HG02763 (cell line): ENCODE data around the gene PSEN2.
"Not testable (repeated sequence)": the region's sequence is repeated elsewhere in the genome, so short reads cannot be mapped to it uniquely, and the experiment has no call there.

Experiments used
- ATAC-seq: cut with Tn5 transposase; IDR thresholded peaks from one replicate; pipeline ENCODE4 v1.9.1; 2021; ENCODE audit warnings: mild to moderate bottlenecking, moderate library complexity; ENCODE audit not compliant: unreplicated experiment

Gene PSEN2

DNA sequence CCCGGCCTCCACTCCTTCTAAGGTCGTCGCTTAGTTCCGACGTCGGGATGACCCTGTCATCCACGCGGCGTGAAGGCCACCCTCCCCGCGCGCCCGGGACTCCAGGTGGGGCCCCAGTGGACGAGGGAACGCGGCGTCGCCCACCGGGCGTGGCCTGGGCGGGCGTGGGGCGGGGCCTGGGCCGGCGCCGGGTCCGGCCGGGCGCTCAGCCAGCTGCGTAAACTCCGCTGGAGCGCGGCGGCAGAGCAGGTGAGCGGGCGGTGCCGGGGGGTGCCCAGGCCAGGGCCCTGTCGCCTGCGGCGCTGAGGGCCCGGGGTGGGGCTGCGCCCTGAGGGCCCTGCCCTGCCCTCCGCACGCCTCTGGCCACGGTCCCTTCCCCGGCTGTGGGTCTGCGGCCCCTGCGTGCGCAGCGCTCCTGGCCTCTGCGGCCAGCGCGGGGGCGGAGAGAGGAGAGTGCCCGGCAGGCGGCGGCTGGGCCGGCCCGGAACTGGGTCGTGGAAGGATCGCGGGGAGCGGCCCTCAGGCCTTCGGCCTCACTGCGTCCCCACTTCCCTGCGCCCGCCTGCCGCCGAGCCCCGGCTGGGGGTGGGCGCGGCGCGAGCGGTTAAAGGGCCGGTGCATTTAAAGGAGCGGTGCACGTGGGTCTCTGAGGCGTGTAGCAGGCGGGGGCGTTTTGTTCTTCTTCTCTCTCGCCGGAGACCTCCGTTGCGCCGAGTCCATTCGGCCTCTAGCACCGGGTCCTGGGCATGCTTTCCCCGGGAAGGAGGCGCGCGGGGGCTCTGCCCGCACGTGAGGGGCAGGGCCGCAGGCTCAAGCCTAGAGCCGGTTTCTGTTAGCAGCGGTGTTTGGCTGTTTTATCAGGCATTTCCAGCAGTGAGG lies at the start of gene PSEN2:
PSEN2 (plus strand) TSS at position 216 of the 879 bp plus-strand sequence. CDS start 11,292 bp downstream, outside the sequence.
- ATAC-seq = peak; percentile 94

DNA sequence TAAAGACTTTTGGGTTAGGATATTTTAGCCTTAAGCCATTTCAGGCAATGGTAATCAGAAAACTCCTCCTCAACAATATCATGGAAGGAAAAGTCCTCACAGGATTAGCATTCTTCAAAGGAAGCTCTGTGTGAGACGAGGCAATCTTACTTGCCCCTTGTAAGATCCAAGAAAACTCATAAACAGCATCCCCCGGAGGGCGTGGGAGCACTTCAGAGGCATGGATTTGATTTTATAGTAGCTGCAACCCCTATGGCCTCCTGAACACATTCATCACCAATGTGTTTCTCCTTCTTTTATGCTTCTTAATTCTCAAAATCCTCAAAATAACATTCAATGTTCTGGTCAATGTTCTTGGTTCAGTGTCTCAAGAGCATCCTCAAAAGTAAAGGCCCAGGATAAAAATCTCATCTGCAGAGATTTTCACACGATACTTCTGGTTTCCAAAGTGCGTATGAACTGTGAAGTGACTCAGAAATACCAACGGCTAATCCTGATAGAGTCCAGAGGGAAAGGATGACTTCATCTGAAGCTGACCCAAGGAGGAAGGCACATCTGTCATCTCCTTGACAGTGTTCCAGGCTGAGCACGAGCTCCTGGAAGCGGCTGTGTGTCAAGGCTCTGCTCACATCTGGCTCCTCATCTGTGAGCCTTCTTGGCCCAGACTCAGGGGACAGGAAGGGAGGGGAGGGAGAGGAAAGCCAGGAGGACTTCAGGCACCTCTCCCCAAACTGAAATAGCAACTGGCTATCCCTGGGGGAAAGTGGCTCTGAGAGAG lies 49.3 kb upstream of the PSEN2 start:
- no peak for ATAC-seq

DNA sequence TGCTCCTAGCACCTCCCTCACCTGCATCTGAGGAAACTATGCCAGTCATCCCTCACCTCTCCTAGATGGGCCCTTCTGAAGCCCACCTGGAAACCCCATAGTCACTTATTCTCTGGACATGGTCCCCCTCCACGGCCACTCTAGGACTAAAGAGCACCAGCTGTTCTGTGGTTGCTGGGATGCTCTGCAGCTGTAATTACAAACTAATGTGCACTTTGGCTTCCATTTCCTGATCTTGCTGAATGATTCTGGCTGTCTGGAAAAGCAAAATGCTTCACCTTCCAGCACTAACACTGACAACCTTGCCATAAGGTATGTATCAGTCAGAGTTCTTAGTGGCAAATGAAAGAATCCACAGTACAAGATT lies 48.7 kb upstream of the PSEN2 start:
- ATAC-seq = no peak

DNA sequence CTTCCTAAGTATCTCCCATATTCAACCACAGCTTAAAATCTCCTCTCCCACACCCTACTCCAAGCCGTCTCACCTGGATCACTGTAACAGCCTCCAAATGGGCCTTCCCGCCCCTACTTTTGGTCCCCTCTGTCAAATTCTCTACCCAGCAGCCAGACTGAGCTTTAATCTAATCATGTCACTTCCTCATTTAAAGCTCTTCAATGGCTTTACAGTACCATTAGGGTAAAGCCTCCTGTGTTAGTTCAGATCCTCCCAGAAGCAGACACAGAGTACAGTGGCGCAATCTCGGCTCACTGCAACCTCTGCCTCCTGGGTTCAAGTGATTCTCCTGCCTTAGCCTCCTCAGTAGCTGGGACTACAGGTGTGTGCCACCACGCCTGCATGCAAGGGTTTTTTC lies 46.8 kb upstream of the PSEN2 start:
- ATAC-seq = no peak

DNA sequence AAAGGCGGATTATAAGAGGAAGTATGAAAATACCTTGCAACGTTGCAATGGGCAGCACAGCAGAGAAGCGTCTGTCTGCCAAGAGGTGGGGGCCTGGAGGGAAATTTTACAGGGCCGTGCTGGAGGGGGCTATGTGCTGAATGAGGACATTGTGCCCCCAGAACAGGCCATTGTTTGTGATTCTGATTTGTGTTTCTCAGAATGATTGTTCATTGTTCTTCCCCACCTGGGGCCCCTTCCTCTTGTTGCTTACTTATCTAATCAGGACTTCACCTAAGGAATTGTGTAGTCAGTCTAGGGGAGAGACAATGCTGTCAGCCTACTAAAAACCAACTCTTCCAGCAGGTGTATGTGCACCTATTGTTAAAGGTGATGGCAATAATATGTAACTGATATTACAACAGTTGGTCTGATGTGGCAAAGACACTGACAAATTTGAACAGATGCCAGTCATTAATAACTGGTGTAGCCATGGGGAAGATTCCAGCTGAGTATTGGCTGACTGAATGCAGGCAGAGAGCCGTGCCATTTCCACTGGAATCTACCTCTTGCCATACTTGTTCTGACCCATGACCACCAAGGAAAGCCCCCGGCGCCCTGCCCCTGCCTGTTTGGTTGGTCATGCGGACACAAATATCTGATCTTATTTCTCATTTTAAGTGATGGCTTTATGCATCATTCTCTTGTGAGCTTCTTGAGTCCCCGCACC lies 45.2 kb upstream of the PSEN2 start:
- no peak for ATAC-seq

DNA sequence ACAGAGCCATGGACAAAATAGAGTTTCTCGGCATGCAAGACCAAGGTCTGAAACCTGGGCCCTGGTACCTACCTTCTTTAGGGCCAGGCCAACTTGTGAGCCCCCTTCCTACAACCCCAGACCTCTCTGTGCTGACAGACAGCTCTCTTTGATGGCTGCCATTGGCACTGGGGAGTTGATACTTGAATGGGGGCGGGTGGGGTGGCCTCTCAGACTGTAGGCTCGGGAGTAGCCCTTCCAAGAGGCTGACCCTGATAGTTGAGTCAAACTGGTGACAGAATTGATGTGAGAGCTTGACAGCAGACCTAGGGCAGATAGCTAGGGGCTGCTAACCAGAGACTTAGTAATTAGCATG lies 44.7 kb upstream of the PSEN2 start:
- ATAC-seq = no peak

DNA sequence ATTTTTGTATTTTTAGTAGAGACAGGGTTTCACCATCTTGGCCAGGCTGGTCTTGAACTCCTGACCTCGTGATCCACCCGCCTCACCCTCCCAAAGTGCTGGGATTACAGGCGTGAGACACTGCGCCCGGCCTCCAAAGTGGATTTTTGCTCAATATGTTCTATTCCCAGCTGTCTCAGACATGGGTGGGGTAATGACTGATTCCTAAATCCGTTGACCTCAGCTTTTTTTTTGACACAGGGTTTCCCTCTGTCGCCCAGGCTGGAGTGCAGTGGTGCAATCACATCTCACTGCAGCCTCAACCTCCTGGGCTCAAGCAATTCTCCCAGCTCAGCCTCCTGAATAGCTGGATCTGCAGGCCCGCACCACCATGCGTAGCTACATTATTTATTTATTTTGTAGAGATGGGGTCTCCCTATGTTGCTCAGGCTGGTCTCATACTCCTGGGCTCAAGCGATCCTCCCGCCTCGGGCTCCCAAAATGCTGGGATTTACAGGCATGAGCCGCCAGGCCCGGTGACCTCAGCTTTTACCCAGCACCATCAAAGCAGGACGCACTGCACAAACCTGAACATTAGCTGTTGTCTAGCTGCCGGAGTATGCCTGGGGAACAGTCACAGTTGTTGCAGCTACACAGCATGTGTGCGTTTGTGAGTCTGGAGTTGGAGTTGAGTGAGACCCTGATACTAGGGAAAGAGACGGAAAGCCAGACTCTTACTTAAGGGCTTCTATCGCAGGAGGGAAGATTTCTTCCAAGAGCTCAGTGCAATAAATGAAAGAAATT lies 43.7 kb upstream of the PSEN2 start:
- ATAC-seq = no peak

DNA sequence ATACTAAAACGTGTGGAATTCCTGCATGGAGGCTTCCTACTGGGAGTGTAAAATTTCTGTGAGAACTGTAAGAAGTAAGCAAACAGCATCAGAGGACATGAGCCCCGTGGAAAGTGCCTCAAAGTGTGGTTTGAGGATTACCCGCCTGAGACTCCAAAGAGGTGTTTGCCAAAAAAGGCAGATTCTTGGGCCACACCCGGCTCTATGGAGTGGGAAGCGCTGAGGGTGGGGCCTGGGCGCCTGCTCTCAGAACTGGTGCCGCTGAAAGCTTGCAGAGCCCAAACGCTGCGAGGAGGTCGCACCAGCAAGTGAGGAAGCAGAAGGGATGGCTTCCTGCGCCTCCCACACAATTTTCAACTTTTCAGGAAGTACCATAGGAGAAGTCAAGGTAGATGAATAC lies 43.0 kb upstream of the PSEN2 start:
- no peak for ATAC-seq

DNA sequence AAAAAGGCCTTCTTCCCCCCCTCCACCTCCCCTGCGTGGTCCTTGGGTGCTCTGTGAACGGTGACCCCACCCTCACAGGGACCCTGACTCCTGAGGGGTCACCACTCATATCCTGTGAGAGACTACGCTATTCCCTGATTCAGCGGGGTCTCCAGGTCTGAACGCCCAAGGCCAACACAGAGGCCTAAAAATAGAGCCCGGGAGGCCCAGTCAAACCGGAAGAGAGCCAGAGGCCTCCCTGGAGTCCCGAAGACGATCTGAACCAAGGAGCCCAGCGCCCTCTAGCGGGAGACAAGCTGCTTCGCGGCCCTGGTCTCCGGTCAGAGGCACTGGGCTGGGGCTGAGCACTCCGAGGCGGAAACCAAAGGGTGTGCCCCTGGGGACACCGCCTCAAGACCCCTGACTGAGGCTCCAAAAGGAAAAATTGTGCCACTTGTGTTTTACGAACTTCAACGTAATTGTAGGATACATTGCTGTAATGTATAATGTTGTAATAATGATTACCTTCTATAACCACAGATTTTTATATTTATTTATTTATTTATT lies 42.4 kb upstream of the PSEN2 start:
- peak; percentile 89 for ATAC-seq

DNA sequence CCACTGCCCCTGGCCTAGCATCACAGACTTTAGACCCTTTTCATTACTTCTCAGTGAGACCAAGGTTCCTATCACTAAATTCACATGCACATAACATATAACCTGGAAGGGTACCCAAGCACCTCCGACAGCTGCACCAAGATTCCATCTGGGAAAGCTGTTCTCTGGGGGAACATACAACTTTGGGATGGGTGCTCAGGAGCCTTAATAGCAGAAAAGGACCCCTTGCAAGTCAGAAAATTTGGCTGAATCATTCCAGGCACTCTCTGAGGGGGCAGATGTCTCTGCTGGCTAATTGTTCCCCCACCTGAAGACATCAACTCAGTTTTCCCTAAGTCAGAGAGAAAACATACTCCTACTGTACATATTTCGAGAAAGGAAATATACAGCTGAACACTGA lies 41.3 kb upstream of the PSEN2 start:
- ATAC-seq = no peak

DNA sequence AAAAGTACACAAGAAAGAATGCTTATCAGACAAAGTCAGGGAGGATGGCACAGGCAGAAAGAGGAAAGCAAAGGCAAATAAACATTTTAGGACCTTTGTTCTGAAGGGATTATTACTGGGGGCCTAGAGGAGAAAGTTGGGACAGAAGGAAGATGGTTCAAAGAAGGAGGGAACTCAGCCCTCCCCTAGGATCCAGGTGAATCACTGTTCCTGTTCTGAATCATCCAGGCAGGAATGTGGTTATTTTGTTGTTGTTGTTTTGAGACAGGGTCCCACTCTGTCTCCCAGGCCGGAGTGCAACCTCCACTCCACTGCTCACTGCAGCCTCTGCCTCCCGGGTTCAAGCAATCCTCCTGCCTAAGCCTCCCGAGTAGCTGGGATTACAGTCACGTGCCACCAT lies 38.5 kb upstream of the PSEN2 start:
- ATAC-seq = no peak

DNA sequence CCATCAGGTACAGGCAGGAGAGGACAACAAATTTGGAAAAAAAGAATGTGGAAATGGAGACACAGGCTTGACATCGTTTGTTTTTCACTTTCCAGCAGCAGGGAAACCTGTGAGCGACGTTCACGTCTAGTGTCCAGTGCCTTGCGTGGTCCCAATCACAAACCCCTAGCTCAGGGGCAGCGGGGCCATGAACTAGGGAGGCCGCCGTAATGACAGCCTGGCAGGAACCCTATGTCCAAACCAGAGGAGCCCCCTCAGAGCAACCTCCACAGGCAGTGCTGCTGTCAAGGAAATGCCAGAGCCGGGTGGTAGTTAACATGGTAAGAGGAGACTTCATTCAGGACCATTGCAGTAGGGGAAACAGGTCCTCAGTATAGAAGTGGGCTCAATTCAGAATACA lies 37.8 kb upstream of the PSEN2 start:
- ATAC-seq = no peak

DNA sequence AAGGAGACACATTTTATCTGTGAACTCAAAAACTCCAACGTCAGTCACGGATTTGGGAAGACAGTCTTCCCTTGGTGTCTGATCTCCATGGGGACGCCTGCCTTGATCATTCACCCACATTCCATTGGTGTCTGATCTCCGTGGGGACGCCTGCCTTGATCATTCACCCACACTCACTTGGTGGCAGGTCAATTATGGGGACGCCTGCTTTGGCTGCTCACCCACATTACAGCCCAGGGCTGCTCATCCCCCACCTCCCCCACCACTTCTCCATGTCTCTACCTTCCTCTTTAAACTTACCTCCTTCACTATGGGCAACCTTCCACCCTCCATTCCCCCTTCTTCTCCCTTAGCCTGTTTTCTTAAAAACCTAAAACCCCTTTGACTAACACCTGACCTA lies 36.2 kb upstream of the PSEN2 start:
- ATAC-seq = not testable (repeated sequence)

DNA sequence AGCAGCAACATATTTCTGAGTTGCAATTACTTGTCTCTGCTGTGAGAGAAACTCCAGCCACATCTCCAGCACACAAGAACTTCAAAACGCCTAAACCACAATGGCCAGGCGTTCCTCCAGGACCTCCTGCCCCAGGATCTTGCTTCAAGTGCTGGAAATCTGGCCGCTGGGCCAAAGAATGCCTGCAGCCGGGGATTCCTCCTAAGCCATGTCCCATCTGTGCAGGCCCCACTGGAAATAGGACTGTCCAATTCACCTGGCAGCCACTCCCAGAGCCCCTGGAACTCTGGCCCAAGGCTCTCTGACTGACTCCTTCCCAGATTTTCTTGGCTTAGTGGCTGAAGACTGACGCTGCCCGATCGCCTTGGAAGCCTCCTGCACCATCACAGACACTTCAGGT lies 35.0 kb upstream of the PSEN2 start:
- not testable (repeated sequence) for ATAC-seq

DNA sequence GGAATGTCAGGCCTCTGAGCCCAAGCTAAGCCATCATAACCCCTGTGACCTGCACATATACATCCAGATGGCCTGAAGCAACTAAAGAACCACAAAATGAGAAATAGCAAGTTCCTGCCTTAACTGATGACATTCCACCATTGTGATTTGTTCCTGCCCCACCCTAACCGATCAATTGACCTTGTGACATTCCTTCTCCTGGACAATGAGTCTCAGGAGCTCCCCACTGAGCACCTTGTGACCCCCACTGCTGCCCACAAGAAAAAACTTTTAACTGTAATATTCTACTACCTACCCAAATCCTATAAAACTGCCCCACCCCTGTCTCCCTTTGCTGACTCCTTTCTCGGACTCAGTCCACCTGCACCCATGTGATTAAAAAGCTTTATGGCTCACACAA lies 32.5 kb upstream of the PSEN2 start:
- not testable (repeated sequence) for ATAC-seq

DNA sequence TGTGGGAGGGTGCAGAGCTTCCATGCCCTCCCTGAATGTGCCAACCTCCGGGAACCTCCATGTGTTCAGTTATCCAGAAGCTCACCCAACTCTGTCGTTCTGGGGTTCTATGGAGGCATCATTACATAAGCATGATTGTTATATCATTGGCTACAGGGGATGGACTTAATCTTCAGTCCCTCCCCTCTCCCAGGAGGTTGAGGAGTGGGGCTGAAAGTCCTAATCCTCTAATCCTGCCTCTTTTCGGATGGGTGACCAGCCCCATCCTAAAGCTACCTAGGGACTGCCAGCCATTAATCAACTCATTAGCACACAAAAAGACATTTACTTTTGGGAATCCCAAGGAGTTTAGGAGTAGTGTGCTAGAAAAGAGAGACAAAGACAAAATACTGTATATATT lies 32.0 kb upstream of the PSEN2 start:
- ATAC-seq = no peak

DNA sequence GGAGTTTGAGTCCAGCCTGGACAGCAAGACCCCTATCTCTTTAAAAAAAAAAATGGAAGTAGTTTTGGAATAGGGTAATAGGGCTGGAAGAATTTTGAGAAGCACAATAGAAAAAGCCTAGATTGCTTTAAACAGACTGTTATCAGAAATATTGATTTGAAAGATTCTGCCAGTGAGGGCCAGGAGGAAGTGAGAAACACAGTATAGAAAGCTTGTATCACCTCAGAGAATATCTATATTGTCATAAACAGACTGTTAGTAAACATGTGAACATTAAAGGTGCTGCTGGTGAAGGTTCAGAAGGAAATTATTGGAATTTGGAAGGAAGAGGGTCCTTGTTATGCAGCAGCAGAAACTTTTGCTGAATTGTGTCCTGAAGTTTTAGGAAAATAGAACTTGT lies 24.8 kb upstream of the PSEN2 start:
- ATAC-seq = no peak

DNA sequence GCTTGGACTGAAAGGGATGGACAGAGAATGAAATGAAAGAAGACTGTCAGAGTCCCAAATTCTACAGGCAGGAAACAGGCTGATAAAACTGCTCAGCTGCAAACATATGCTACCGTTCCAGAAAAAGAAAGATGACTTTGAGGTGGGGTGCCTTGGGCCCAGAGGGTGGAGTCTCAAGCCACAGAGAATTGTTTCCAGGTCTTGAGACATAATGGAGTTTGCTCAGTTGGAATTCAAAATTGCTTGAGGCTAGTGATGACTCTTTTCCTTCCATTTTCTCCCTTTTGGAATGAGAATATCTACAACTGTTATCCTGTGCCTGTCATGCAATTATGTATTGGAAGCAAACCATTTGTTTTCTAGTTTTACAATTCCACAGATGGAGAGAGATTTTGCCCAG lies 23.6 kb upstream of the PSEN2 start:
- no peak for ATAC-seq

DNA sequence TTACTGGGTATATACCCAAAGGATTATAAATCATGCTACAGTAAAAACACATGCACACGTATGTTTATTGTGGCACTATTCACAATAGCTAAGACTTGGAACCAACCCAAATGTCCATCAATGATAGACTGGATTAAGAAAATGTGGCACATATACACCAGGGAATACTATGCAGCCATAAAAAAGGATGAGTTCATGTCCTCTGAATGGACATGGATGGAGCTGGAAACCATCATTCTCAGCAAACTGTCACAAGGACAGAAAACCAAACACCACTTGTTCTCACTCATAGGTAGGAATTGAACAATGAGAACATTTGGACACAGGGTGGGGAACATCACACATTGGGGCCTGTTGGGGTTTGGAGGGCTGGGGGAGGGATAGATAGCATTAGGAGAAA lies 15.9 kb upstream of the PSEN2 start:
- ATAC-seq = not testable (repeated sequence)

DNA sequence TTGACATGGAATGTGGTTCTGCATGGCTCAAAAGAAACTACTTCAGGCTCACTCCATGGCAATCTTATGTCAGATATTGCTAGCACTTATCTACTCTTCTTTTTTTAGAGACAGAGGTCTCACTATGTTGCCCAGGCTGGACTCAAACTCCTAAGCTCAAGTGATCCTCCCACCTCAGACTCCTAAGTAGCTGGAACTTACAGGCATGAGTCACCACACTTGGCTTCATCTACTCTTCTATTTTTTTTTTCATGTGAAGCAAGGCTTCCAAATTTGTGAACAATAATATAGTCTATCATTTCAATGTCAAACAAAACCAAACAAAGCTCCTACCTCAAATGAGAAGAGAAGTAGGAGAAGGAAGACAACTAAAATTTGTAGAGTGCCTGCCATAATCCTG lies 7.5 kb upstream of the PSEN2 start:
- ATAC-seq = no peak

DNA sequence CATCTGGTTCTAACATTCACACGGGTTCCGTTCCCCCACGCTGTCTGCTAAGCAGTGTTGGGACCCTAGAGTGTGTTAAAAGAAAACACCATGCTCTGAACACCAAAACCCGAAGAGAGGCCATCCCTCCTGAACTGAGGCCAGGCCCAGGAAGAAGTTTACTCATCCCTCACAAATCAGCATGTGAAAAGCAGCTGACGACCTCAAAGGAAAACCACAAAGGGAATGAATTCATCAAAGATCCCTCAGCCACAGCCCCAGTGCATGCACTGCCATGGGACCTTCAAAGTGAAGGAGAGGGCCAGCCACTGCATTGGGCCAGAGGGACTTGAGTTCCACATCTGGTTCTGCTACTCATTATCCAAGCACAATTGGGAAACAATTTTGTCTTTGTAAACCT lies 7.0 kb upstream of the PSEN2 start:
- no peak for ATAC-seq
